IPS DF 4.7 (cell line): ENCODE data around the gene BRWD1.
"Not testable (repeated sequence)": the region's sequence is repeated elsewhere in the genome, so short reads cannot be mapped to it uniquely, and the experiment has no call there.

Experiments
- DNase-seq: peaks from one replicate; pipeline ENCODE4 v3.0.0-alpha.2; 2013; ENCODE audit warnings: low spot score; ENCODE audit errors: extremely low read depth

Gene BRWD1

GRCh38 chr21:39173716-39174680 lies 139.4 kb downstream of the BRWD1 start:
- no peak for DNase-seq

- DNase-seq, result no peak
Observed at GRCh38 chr21:39169906-39170305, 143.5 kb downstream of the BRWD1 start.

- DNase-seq, result no peak
Observed at GRCh38 chr21:39168800-39169199, 144.6 kb downstream of the BRWD1 start.

- no peak for DNase-seq
Observed at GRCh38 chr21:39164523-39164922, 148.9 kb downstream of the BRWD1 start.

- no peak for DNase-seq
Observed at GRCh38 chr21:39161064-39161463, 152.4 kb downstream of the BRWD1 start.

GRCh38 chr21:39159342-39160063 lies 153.9 kb downstream of the BRWD1 start:
- no peak for DNase-seq

GRCh38 chr21:39157241-39157640 lies 156.2 kb downstream of the BRWD1 start:
- not testable (repeated sequence) for DNase-seq

GRCh38 chr21:39156024-39156423 lies 157.4 kb downstream of the BRWD1 start:
- no peak for DNase-seq

- DNase-seq, result no peak
Observed at GRCh38 chr21:39155578-39155977, 157.9 kb downstream of the BRWD1 start.

- no peak for DNase-seq
Observed at GRCh38 chr21:39153842-39154241, 159.6 kb downstream of the BRWD1 start.

GRCh38 chr21:39153373-39153772 lies 160.1 kb downstream of the BRWD1 start:
- no peak for DNase-seq

GRCh38 chr21:39152271-39152670 lies 161.2 kb downstream of the BRWD1 start:
- DNase-seq, result no peak

- no peak for DNase-seq
Observed at GRCh38 chr21:39150877-39151276, 162.6 kb downstream of the BRWD1 start.

GRCh38 chr21:39150316-39150715 lies 163.1 kb downstream of the BRWD1 start:
- DNase-seq, result no peak

- no peak for DNase-seq
Observed at GRCh38 chr21:39149882-39150281, 163.6 kb downstream of the BRWD1 start.

- no peak for DNase-seq
Observed at GRCh38 chr21:39148975-39149374, 164.5 kb downstream of the BRWD1 start.

GRCh38 chr21:39144191-39144590 lies 169.2 kb downstream of the BRWD1 start:
- DNase-seq, result no peak

- DNase-seq, result no peak
Observed at GRCh38 chr21:39142972-39143371, 170.5 kb downstream of the BRWD1 start.

- no peak for DNase-seq
Observed at GRCh38 chr21:39141502-39141901, 171.9 kb downstream of the BRWD1 start.

GRCh38 chr21:39137248-39138178 lies 175.9 kb downstream of the BRWD1 start:
- DNase-seq, result no peak

- no peak for DNase-seq
Observed at GRCh38 chr21:39136711-39137110, 176.7 kb downstream of the BRWD1 start.
